ELR (cell line): ENCODE results near the gene SLC6A3.

Source experiments
- DNase-seq: peaks from one replicate; pipeline ENCODE4 v3.0.0-alpha.2; 2015; ENCODE audit warnings: low read depth

SLC6A3 gene

GRCh38 chr5:1346627-1347440 lies 98.4 kb downstream of the SLC6A3 start:
- DNase-seq, result no peak

- DNase-seq, result no peak
Observed at GRCh38 chr5:1345876-1346626, 99.2 kb downstream of the SLC6A3 start.

DNA sequence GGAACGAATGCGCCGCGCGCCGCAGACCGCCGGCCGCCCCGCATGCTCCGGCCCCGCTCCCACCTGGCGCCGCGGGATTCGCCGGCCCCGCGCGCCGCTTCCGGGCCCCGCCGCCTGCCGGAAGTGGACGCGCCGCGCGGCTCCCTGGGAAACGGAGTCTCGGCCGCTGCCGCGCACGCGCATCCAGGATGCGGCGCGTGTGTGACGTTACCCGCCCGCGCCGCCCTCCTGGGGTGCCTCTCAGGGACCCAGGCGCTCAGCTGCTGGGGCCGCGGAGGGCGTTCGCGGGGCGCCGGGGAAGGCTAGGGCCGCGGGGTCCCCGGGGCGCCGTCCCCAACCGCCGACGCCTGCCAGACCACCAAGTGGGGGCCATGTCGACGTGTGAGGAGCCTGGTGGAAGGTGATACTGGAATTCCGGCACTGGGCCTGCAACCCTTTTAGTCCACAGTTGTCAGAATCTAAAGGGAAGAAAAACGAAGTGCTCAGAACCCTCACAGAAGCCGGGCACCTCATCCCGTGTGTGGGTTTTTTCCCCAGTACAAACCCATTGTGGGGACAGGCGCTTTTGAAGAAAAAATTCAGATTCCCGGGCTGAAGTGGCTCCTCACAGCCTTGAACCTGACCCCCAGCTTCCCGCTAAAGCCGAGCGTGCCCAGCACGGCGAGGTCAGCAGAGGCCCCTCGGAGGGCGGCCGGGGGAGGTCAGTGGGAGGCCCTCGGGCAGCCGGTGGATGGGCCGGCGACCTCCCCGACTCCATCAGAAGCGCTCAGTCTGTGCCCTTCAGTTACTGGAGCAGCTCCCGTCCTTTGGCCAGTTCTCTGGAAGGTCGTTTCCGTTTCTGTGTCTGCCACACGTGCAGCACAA lies 100.0 kb downstream of the SLC6A3 start, which contains the start of gene CLPTM1L:
Gene CLPTM1L (minus strand): TSS at position 125 of the 864 bp plus-strand sequence. CDS start 258 bp downstream, outside the sequence.
- peak; percentile 86 for DNase-seq

DNA sequence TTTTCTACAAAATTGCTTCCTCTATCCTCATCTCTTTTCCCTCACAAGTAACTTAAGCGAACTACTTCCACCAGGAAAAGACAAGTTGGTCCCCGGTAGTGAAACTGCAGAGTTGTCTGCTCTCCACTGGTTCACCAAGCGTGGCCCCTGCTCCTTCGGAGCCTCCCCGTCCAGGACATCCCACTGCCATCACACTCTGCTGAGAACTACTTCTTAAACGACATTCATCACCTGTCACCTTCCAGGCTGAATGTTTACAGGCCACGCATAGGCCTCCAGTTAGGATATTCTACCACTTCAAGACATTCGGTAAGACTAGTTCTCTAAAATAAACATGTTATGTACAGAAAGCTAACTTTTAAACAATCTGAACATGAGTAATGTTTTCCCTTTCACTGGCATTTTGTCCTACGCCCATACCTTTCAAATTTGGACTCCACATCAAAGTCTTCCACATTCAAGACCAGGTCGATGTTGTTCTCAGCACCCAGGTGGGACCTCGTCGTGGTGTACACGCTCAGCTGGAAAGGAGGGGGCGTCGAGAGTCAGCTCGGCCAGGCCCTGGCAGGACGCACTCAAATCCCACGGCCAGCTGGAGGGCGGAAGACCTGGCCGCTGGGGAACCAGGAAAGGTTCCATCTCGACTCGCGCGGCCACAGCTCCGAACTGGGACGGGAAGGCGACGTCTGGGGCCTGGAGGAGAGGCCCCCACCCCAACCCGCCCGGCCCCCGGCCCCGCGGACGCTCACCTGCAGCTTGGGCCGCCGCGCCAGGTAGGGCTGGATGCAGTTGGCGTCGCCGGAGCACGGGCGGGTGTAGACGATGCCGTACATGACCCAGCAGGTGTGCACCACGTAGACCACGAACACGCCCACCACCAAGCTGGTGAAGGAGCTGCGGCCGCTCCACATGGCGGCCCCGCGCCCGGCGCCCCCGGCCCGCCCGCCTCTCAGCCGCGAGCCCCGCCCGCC lies 101.0 kb downstream of the SLC6A3 start:
- DNase-seq, result peak; percentile 43

DNA sequence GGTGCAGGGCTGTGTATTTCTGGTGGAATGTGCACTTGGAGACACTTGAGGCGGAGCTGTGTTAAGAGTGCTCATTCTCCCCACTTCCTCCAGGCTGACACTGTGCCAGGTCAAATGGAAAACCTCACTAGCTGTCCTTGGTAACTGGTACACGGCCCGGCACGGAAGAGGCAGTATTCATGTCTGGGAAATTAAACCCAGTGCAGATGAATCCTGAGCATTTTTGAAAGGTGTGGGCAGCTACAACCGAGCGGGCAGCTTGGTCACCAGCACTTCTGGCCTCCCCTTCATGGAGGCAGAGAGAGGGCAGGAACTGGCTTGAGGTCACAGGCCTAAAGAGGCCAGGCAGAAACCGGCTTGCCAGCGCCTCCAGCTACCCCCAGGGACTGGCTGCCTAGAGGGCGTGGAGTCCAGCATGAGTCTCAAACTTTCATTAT lies 101.9 kb downstream of the SLC6A3 start:
- DNase-seq, result no peak
